HK-2 (cell line): Measurements from ENCODE around the gene SEPTIN5.
"Not testable (repeated sequence)": the region's sequence is repeated elsewhere in the genome, so short reads cannot be mapped to it uniquely, and the experiment has no call there.

Experiments
- DNase-seq: peaks from one replicate; pipeline ENCODE4 v3.0.0-alpha.2; 2018; ENCODE audit not compliant: unreplicated experiment

SEPTIN5 gene

GRCh38 chr22:19680911-19681862 is 33.1 kb upstream of the SEPTIN5 start:
- DNase-seq, result no peak

GRCh38 chr22:19681863-19682245 is 32.4 kb upstream of the SEPTIN5 start:
- DNase-seq, result no peak

- no peak for DNase-seq
These were observed 27.4 kb upstream of the SEPTIN5 start for GRCh38 chr22:19686946-19687345.

- no peak for DNase-seq
These were observed 26.6 kb upstream of the SEPTIN5 start for GRCh38 chr22:19687561-19688300.

- DNase-seq, result no peak
These were observed 25.7 kb upstream of the SEPTIN5 start for GRCh38 chr22:19688301-19689290.

GRCh38 chr22:19689408-19689807 is 24.9 kb upstream of the SEPTIN5 start:
- no peak for DNase-seq

GRCh38 chr22:19691007-19691720 is 23.1 kb upstream of the SEPTIN5 start:
- no peak for DNase-seq

- peak; percentile 43 for DNase-seq
These were observed 22.5 kb upstream of the SEPTIN5 start for GRCh38 chr22:19691721-19692341.

GRCh38 chr22:19693581-19693980 is 20.7 kb upstream of the SEPTIN5 start:
- no peak for DNase-seq

- no peak for DNase-seq
These were observed 20.2 kb upstream of the SEPTIN5 start for GRCh38 chr22:19693981-19694670.

GRCh38 chr22:19694696-19695095 is 19.6 kb upstream of the SEPTIN5 start:
- no peak for DNase-seq

- no peak for DNase-seq
These were observed 17.6 kb upstream of the SEPTIN5 start for GRCh38 chr22:19696504-19697276.

GRCh38 chr22:19697871-19698270 is 16.4 kb upstream of the SEPTIN5 start:
- DNase-seq, result not testable (repeated sequence)

- no peak for DNase-seq
These were observed 13.4 kb upstream of the SEPTIN5 start for GRCh38 chr22:19700790-19701419.

GRCh38 chr22:19701420-19702145 is 12.7 kb upstream of the SEPTIN5 start:
- DNase-seq, result no peak

GRCh38 chr22:19703869-19704268 is 10.4 kb upstream of the SEPTIN5 start:
- DNase-seq, result no peak

- no peak for DNase-seq
These were observed 9.8 kb upstream of the SEPTIN5 start for GRCh38 chr22:19704355-19705015.
